HG02571 (cell line): Measurements from ENCODE around the gene ALLC.
A peak's percentile ranks its signal among the peaks of the same experiment; 100 is the strongest.

Experiments used
- ATAC-seq: cut with Tn5 transposase; IDR thresholded peaks from one replicate; pipeline ENCODE4 v1.9.1; 2021; ENCODE audit warnings: mild to moderate bottlenecking, moderate library complexity; ENCODE audit not compliant: unreplicated experiment

ALLC gene

GRCh38 chr2:3639015-3639630, 18.9 kb upstream of the ALLC start:
- no peak for ATAC-seq

GRCh38 chr2:3639653-3640052, 18.3 kb upstream of the ALLC start:
- ATAC-seq, result no peak

DNA sequence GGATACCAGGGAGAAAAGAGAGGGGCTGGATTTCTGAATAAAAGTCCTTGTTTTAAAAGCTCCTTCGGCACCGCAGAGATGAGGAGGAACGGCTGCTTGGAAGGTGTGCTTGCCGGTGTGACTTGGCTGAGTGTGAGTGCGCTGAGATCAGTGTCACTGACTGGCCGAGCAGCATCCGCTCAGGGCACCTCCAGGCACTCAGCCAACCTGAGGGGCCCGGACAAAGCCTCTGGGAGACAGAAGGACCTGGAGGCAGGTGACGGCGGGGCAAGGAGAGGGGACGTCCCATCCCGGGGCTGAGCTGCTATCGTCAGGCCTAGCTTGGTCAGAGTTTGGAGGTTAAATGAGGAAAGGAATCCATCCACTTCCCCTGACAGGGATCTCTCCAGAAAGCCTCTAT, 16.8 kb upstream of the ALLC start:
- ATAC-seq, result no peak

DNA sequence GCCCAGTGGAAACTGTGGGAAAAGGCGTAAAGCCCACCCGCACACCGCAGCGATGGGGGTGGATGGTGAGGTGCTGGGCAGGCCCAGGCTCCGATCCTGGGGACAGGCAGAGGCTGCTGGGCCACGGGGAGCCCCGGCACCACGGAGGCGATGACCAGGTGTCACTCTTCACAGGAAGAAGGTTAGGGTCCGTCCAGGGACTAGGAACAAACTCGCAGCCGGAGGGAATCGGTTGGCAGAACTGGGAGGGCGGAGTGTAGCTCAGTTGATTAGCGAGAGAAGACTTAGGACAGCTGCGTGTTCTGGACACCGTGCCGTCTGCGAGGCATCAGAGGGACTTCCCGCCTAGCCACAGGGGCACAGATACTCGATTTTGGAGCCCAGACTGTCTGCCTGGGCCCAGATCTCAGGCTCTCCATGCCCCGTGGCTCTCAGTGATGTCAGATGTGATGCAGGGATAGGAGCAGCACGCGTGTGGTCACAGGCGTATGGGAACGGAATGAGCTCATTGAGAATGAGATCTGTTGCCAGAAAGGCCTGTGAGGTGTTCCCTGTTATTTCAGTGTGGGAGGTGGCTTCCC, 16.1 kb upstream of the ALLC start:
- no peak for ATAC-seq

- ATAC-seq, result no peak
Observed at GRCh38 chr2:3642521-3643215, 15.3 kb upstream of the ALLC start.

DNA sequence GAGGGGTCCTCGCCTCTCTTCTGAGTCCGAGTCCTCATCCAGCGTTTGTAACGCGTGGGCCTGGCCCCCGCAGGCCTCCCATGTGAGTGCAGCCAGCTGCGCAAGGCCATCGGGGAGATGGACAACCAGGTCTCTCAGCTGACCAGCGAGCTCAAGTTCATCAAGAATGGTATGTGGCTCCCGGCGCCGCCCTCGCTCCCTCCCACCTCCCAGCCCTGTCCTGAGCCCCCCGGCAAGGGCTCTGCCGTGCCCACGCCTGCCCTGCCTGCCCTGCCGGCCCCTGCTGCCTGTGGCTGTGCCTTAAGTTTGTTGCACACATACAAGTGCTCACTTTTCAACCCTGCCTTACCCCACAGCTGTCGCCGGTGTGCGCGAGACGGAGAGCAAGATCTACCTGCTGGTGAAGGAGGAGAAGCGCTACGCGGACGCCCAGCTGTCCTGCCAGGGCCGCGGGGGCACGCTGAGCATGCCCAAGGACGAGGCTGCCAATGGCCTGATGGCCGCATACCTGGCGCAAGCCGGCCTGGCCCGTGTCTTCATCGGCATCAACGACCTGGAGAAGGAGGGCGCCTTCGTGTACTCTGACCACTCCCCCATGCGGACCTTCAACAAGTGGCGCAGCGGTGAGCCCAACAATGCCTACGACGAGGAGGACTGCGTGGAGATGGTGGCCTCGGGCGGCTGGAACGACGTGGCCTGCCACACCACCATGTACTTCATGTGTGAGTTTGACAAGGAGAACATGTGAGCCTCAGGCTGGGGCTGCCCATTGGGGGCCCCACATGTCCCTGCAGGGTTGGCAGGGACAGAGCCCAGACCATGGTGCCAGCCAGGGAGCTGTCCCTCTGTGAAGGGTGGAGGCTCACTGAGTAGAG, 14.4 kb upstream of the ALLC start:
- ATAC-seq, result no peak

GRCh38 chr2:3644246-3644525, 13.8 kb upstream of the ALLC start:
- ATAC-seq, result peak; percentile 56

- ATAC-seq, result no peak
Observed at GRCh38 chr2:3644891-3645605, 13.0 kb upstream of the ALLC start.

GRCh38 chr2:3645745-3646389, 12.1 kb upstream of the ALLC start:
- no peak for ATAC-seq

- ATAC-seq, result no peak
Observed at GRCh38 chr2:3646446-3646845, 11.6 kb upstream of the ALLC start.

GRCh38 chr2:3647246-3647645, 10.8 kb upstream of the ALLC start:
- ATAC-seq, result no peak

- ATAC-seq, result no peak
Observed at GRCh38 chr2:3647831-3648651, 10.0 kb upstream of the ALLC start.

GRCh38 chr2:3648652-3649177, 9.3 kb upstream of the ALLC start:
- no peak for ATAC-seq

DNA sequence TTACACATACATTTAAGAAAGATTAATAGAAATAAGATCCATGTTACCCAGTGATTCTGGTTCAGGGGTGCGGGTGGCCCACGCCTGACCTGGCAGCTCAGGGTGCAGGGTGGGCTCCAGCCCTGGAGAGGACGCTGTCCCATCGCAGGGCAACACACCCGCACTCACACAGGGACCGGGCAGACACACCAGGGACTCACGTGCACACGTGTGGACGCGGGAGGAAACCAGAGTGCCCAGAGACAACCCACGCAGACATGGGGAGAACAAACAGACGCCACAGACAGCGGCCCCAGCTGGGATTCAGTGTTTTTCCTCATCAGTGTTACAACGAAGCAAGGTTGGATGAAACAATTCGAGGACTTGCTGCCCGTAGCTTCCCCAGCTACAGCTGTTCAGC, 8.4 kb upstream of the ALLC start:
- no peak for ATAC-seq

GRCh38 chr2:3650140-3650920, 7.7 kb upstream of the ALLC start:
- no peak for ATAC-seq

- ATAC-seq, result peak; percentile 86
Observed at GRCh38 chr2:3651691-3652648, 6.0 kb upstream of the ALLC start.

- no peak for ATAC-seq
Observed at GRCh38 chr2:3652896-3653625, 4.9 kb upstream of the ALLC start.
